Neural crest cell (in vitro differentiated cells): ENCODE data around the gene ARNT2. TPM values are rescaled to one million over a fixed set of nuclear protein-coding genes. Genes with fewer than 3 reads are reported as not detected.

ENCODE experiments used
- DNase-seq: peaks from one replicate; pipeline ENCODE4 v3.0.0; 2021; ENCODE audit warnings: low read depth, mixed read lengths, low spot score
- H3K27ac Mint-ChIP-seq: one replicate; pipeline ENCODE4 v1.8.0; 2021; ENCODE audit warnings: mild to moderate bottlenecking, mixed read lengths; ENCODE audit not compliant: unreplicated experiment
- H3K27me3 Mint-ChIP-seq: 2 replicates; pipeline ENCODE4 v1.8.0; 2021; ENCODE audit warnings: low read depth, mild to moderate bottlenecking, mixed read lengths
- H3K36me3 Mint-ChIP-seq: 2 replicates; pipeline ENCODE4 v1.8.0; 2021; ENCODE audit warnings: low read depth, mild to moderate bottlenecking, mixed read lengths
- H3K4me1 Mint-ChIP-seq: 2 replicates; pipeline ENCODE4 v1.8.0; 2021; ENCODE audit warnings: mixed read lengths
- H3K4me3 Mint-ChIP-seq: one replicate; pipeline ENCODE4 v1.8.0; 2021; ENCODE audit warnings: mild to moderate bottlenecking, mixed read lengths
- H3K9me3 Mint-ChIP-seq: 2 replicates; pipeline ENCODE4 v1.8.0; 2021; ENCODE audit warnings: mixed read lengths
- total RNA-seq: library from RNA; stranded (reverse); gene quantifications from 2 replicates; pipeline ENCODE4 v1.2.1, GENCODE V29; 2021
- TF ChIP-seq, protein P1 (sequence below): fragments of 200-600 bp; sonication (generic); conservative IDR thresholded peaks from 2 replicates; pipeline ENCODE4 v1.5.0; 2021; ENCODE audit warnings: antibody characterized with exemption, mild to moderate bottlenecking

Gene ARNT2
- total RNA-seq, 1 donor from 2014 or later: 58.3 TPM

DNA sequence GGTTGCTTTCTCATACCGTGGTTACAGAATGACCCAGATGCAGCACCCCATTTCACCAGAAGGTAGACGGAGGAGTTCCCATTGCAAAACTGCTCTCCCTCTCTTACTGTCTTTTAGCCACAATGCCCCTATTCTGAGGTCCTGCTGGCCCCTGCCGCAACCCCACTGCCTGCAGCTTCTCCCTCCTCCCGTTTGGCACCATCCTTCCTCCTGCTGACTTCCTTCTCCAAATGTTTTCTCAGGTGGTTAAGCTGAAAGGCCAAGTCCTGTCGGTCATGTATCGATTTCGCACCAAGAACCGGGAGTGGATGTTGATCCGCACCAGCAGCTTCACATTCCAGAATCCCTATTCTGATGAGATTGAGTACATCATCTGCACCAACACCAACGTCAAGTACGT lies 158.7 kb downstream of the ARNT2 start:
- no peak overlapping the region for H3K4me3 Mint-ChIP-seq
- peaks cover 17% of the 10 kb centered on the region for H3K36me3 Mint-ChIP-seq
- no peaks in the 10 kb centered on the region for H3K9me3 Mint-ChIP-seq
- no peak overlapping the region for H3K27ac Mint-ChIP-seq
- no peaks in the 10 kb centered on the region for H3K27me3 Mint-ChIP-seq
- DNase-seq: no peak
- TF ChIP-seq, protein P1, sequence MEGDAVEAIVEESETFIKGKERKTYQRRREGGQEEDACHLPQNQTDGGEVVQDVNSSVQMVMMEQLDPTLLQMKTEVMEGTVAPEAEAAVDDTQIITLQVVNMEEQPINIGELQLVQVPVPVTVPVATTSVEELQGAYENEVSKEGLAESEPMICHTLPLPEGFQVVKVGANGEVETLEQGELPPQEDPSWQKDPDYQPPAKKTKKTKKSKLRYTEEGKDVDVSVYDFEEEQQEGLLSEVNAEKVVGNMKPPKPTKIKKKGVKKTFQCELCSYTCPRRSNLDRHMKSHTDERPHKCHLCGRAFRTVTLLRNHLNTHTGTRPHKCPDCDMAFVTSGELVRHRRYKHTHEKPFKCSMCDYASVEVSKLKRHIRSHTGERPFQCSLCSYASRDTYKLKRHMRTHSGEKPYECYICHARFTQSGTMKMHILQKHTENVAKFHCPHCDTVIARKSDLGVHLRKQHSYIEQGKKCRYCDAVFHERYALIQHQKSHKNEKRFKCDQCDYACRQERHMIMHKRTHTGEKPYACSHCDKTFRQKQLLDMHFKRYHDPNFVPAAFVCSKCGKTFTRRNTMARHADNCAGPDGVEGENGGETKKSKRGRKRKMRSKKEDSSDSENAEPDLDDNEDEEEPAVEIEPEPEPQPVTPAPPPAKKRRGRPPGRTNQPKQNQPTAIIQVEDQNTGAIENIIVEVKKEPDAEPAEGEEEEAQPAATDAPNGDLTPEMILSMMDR: no peak
- H3K4me1 Mint-ChIP-seq: peaks cover 5% of the 10 kb centered on the region

GRCh38 chr15:80563372-80563997 lies 159.3 kb downstream of the ARNT2 start:
- peaks cover 14% of the 10 kb centered on the region for H3K36me3 Mint-ChIP-seq
- no peak overlapping the region for H3K27ac Mint-ChIP-seq
- no peak for DNase-seq
- no peaks in the 10 kb centered on the region for H3K27me3 Mint-ChIP-seq
- peaks cover 8% of the 10 kb centered on the region for H3K4me1 Mint-ChIP-seq
- TF ChIP-seq, protein P1: no peak
- no peak overlapping the region for H3K4me3 Mint-ChIP-seq
- no peaks in the 10 kb centered on the region for H3K9me3 Mint-ChIP-seq

DNA sequence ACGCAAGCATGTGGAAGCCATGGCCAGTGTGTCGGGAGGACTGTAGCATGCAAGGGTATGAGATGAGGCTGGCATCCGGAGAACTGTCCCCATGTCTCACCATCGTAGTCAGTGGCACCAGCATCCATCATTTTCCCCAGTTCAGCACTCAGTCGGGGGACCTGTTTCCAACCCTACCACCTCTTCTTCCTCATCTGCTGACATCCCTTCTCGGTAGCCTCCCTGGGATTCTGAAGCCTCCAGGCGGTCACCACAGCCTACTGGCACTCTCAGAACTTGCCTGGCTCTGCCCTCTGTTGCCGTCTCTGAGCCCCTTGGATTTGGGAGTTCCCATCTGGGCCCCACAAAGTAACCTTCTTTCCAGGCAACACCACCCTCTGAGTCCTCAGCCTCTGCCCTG lies 159.9 kb downstream of the ARNT2 start:
- Mint-ChIP-seq H3K36me3 (peaks cover 14% of the 10 kb centered on the region), H3K4me3 (no peak overlapping the region), H3K9me3 (no peaks in the 10 kb centered on the region), H3K27me3 (no peaks in the 10 kb centered on the region), H3K4me1 (peaks cover 8% of the 10 kb centered on the region), H3K27ac (no peak overlapping the region)
- DNase-seq: no peak
- TF ChIP-seq, protein P1: no peak

GRCh38 chr15:80565398-80565797 lies 161.2 kb downstream of the ARNT2 start:
- no peak for DNase-seq
- Mint-ChIP-seq H3K9me3 (no peaks in the 10 kb centered on the region), H3K27ac (no peak overlapping the region), H3K27me3 (no peaks in the 10 kb centered on the region), H3K4me3 (no peak overlapping the region), H3K4me1 (peaks cover 8% of the 10 kb centered on the region), H3K36me3 (peaks cover 14% of the 10 kb centered on the region)
- TF ChIP-seq, protein P1: no peak

GRCh38 chr15:80565988-80566387 lies 161.8 kb downstream of the ARNT2 start:
- no peak for DNase-seq
- TF ChIP-seq, protein P1: no peak
- H3K36me3 Mint-ChIP-seq: peaks cover 14% of the 10 kb centered on the region
- H3K4me3 Mint-ChIP-seq: no peak overlapping the region
- peaks cover 8% of the 10 kb centered on the region for H3K4me1 Mint-ChIP-seq
- no peaks in the 10 kb centered on the region for H3K27me3 Mint-ChIP-seq
- no peaks in the 10 kb centered on the region for H3K9me3 Mint-ChIP-seq
- no peak overlapping the region for H3K27ac Mint-ChIP-seq
